ENCODE results near the gene FBXL16. TPM values are rescaled to one million over a fixed set of nuclear protein-coding genes. Genes with fewer than 3 reads are reported as not detected.
"Not testable (repeated sequence)": the region's sequence is repeated elsewhere in the genome, so short reads cannot be mapped to it uniquely, and the experiment has no call there.

The FBXL16 gene
- total RNA-seq, 6 donors from 2014 or later, result 1.0 to 8.1 (median 4.1) TPM

- Histone ChIP-seq H3K4me3 (no peak overlapping the region), H3K36me3 (peaks cover 0 to under 1% (median 0%) of the 10 kb centered on the region in 4 donors), H3K27ac (no peak overlapping the region), H3K27me3 (peaks cover 0 to 41% (median 25%) of the 10 kb centered on the region in 4 donors), H3K9me3 (no peaks in the 10 kb centered on the region), H3K4me1 (peaks cover 36 to 54% (median 48%) of the 10 kb centered on the region in 4 donors)
- 66 to 67% methylated on average over 10 of the region's 10 CpGs for WGBS, 2 donors
- DNase-seq (no peak), ATAC-seq (ENCODE audit: low FRiP score in 2 of 2) (no peak)
- TF ChIP-seq POLR2A (IDR thresholded peaks at IDR 0.05), result no peak
- TF ChIP-seq POLR2AphosphoS5 (IDR thresholded peaks at IDR 0.05), result no peak
- no peak for TF ChIP-seq EP300 (IDR thresholded peaks at IDR 0.05)
- no peak for TF ChIP-seq CTCF (IDR thresholded peaks at IDR 0.05)
Observed at GRCh38 chr16:692356-693108, 13.1 kb downstream of the FBXL16 start.

- not testable (repeated sequence) for H3K27ac ChIP-seq; H3K4me3 ChIP-seq; H3K9me3 ChIP-seq; DNase-seq; ATAC-seq (ENCODE audit: low FRiP score in 2 of 2)
- peaks cover 0 to 14% (median 5%) of the 10 kb centered on the region in 4 donors for H3K36me3 ChIP-seq
- WGBS, 2 donors, result 77 to 81% methylated on average over 16 of the region's 16 CpGs
- peaks cover 0 to 35% (median 25%) of the 10 kb centered on the region in 4 donors for H3K27me3 ChIP-seq
- H3K4me1 ChIP-seq, result peaks cover 36 to 56% (median 47%) of the 10 kb centered on the region in 4 donors
Observed at GRCh38 chr16:691242-691641, 14.4 kb downstream of the FBXL16 start.

GRCh38 chr16:689175-689897 lies 16.3 kb downstream of the FBXL16 start:
- WGBS, 2 donors, result 85 to 88% methylated on average over 11 to 24 of the region's 26 CpGs
- DNase-seq, result peak in 1 of 2 donors; percentile 68

GRCh38 chr16:687499-687898 lies 18.1 kb downstream of the FBXL16 start:
- peak in 1 of 2 donors; percentile 77 for DNase-seq
- Histone ChIP-seq H3K9me3 (no peaks in the 10 kb centered on the region), H3K36me3 (peaks cover under 1 to 26% (median 13%) of the 10 kb centered on the region in 4 donors), H3K27ac (no peak overlapping the region), H3K4me3 (no peak overlapping the region), H3K4me1 (peaks cover 37 to 66% (median 50%) of the 10 kb centered on the region in 4 donors), H3K27me3 (no peaks in the 10 kb centered on the region)
- TF ChIP-seq POLR2A (IDR thresholded peaks at IDR 0.05) (no peak), POLR2AphosphoS5 (IDR thresholded peaks at IDR 0.05) (no peak), CTCF (IDR thresholded peaks at IDR 0.05) (no peak), EP300 (IDR thresholded peaks at IDR 0.05) (no peak)
- ATAC-seq (ENCODE audit: low FRiP score in 2 of 2), result no peak
- 89 to 94% methylated on average over 16 to 19 of the region's 19 CpGs for WGBS, 2 donors

More at GRCh38 chr16:689175-689897, 16.3 kb downstream of the FBXL16 start:
- Histone ChIP-seq H3K27me3 (peaks cover 0 to 18% (median 12%) of the 10 kb centered on the region in 4 donors), H3K27ac (peak overlapping the region; percentile 84 to 92 (median 86)), H3K36me3 (peaks cover 0 to 18% (median 5%) of the 10 kb centered on the region in 4 donors), H3K4me1 (peaks cover 32 to 58% (median 45%) of the 10 kb centered on the region in 4 donors), H3K4me3 (peak overlapping the region; percentile 76 to 98 (median 79)), H3K9me3 (no peaks in the 10 kb centered on the region)
- no peak for ATAC-seq (ENCODE audit: low FRiP score in 2 of 2)
- no peak for TF ChIP-seq EP300 (IDR thresholded peaks at IDR 0.05)
- no peak for TF ChIP-seq POLR2AphosphoS5 (IDR thresholded peaks at IDR 0.05)
- TF ChIP-seq CTCF (IDR thresholded peaks at IDR 0.05), result no peak
- TF ChIP-seq POLR2A (IDR thresholded peaks at IDR 0.05), result no peak

Measured in upper lobe of left lung (tissue), 6 donors.